Activated CD4-positive, alpha-beta T cell treated with anti-CD3 and anti-CD28 coated beads for 36 hours (primary cell): Measurements from ENCODE around the gene PGM2. TPM values are rescaled to one million over a fixed set of nuclear protein-coding genes. Genes with fewer than 3 reads are reported as not detected.
"Not testable (repeated sequence)": the region's sequence is repeated elsewhere in the genome, so short reads cannot be mapped to it uniquely, and the experiment has no call there.

ENCODE experiments used
- ATAC-seq: fragments of 200-7000 bp; cut with Tn5 transposase; one replicate; pipeline ENCODE4 v1.10.0; 2021; ENCODE audit warnings: mild to moderate bottlenecking, moderate library complexity
- CTCF ChIA-PET: fragments of 350-600 bp; sonication (Branson Sonifier 250); formaldehyde crosslinking; loops from one replicate; lab custom pipeline; 2021; ENCODE audit warnings: antibody characterized with exemption; lab: Charles Lee
- POLR2A ChIA-PET: fragments of 350-600 bp; sonication (Branson Sonifier 250); formaldehyde crosslinking; loops from one replicate; lab custom pipeline; 2021; ENCODE audit warnings: antibody characterized with exemption, inconsistent platforms; lab: Charles Lee
- DNase-seq: peaks from one replicate; pipeline ENCODE4 v3.0.0-alpha.2; 2020
- H3K27ac Mint-ChIP-seq: one replicate; pipeline ENCODE4 v1.8.0; 2021; ENCODE audit warnings: mixed read lengths
- H3K27me3 Mint-ChIP-seq: one replicate; pipeline ENCODE4 v1.8.0; 2021; ENCODE audit warnings: mixed read lengths
- H3K36me3 Mint-ChIP-seq: one replicate; pipeline ENCODE4 v1.8.0; 2021; ENCODE audit warnings: low read depth, mixed read lengths
- H3K4me1 Mint-ChIP-seq: one replicate; pipeline ENCODE4 v1.8.0; 2021; ENCODE audit warnings: mixed read lengths
- H3K4me3 Mint-ChIP-seq: one replicate; pipeline ENCODE4 v1.8.0; 2021; ENCODE audit warnings: mild to moderate bottlenecking, moderate library complexity, mixed read lengths
- H3K9me3 Mint-ChIP-seq: one replicate; pipeline ENCODE4 v1.8.0; 2021; ENCODE audit warnings: low read depth, mixed read lengths
- intact Hi-C, 2 experiments: fragments of 100-400 bp; cut with DNase I in 1 of 2; cut with micrococcal nuclease in 1 of 2; formaldehyde crosslinking; loops; one replicate each; pipeline versions ENCODE4 v1.14.2 to v1.15.1; 2022 to 2024; cut with DNase I, micrococcal nuclease
- total RNA-seq, 2 experiments: library from RNA; stranded (reverse); gene quantifications; one replicate each; pipeline ENCODE4 v1.2.3, GENCODE V29; 2021

Gene PGM2
- total RNA-seq, 2 experiments from 2014 or later, result 54.1 to 60.1 TPM

DNA sequence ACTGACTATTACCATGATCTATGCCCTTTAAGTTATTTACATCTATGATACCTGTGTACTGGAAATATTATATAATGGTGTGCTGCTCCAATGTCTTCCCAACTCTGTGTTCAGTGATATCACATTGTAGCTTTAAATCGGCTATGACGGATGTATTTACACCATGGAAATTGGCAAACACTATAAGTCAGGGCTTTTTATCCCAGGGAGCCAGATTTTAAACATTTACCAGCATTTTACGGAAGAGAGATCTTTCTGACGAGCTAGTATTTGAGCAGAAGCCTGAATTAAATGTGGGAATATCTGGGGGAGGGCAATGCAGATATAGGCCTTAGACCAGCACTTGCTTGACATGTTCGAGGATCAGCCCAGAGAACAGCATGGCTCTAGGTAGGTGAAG lies 7.7 kb upstream of the PGM2 start:
- CTCF ChIA-PET, result interaction anchor here (0.6 kb wide), 1 partner anchor 1134 kb away, joined by 3 read pairs; no protein-coding TSS in a partner anchor
- no peaks in the 10 kb centered on the region for H3K27me3 Mint-ChIP-seq

DNA sequence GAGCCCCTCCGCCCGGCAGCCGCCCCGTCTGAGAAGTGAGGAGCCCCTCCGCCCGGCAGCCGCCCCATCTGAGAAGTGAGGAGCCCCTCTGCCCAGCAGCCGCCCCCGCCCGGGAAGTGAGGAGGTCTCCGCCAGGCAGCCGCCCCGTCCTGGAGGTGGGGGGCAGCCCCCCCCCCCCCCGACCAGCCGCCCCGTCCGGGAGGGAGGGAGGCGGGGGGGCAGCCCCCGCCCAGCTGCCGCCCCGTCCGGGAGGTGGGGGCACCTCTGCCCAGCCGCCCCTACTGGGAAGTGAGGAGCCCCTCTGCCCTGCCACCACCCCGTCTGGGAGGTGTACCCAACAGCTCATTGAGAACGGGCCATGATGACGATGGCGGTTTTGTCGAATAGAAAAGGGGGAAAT lies 6.0 kb upstream of the PGM2 start:
- H3K36me3 Mint-ChIP-seq, H3K9me3 Mint-ChIP-seq, DNase-seq, CTCF ChIA-PET, ATAC-seq, H3K4me3 Mint-ChIP-seq, intact Hi-C loops, H3K27ac Mint-ChIP-seq, POLR2A ChIA-PET, H3K27me3 Mint-ChIP-seq: not testable (repeated sequence)
- H3K4me1 Mint-ChIP-seq, result peaks cover 27% of the 10 kb centered on the region

More for the DNA sequence above, 7.7 kb upstream of the PGM2 start:
- POLR2A ChIA-PET, result no interaction called here
- no peaks in the 10 kb centered on the region for H3K36me3 Mint-ChIP-seq
- peaks cover 23% of the 10 kb centered on the region for H3K4me1 Mint-ChIP-seq
- intact Hi-C loops, result no loop called here
- DNase-seq (no peak), ATAC-seq (no peak)
- no peak overlapping the region for H3K4me3 Mint-ChIP-seq
- H3K9me3 Mint-ChIP-seq, result peaks cover 3% of the 10 kb centered on the region
- no peak overlapping the region for H3K27ac Mint-ChIP-seq

DNA sequence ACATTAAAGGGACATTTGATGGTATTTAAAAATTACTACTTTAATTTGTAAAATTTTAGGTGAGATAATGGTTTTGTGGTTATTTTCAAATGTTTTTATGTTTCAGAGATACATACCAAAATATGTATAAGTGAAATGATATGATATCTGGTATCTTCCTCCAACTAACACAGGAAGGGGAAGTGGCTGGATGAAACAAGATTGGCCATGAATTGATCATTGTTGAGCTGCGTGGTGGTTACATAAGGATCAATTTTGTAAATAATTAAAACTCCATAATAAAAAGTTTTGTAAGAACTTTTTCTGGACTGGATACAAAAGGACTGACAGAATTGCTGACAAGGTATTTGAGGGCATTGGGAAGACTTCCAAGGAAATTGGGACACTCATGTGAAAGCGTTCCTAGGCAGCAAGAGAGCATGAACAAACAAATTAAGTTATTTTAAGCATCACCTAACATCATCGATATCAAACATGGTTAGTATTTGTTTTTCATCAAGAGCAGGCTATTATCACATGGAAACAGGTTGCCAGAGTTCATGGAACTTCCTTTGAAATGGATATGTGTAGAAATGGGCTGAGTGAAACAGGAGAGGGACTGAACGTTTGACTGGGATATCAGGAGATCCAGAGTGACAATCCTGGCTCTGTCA lies 4.4 kb upstream of the PGM2 start:
- ATAC-seq, result no peak
- no peak overlapping the region for H3K4me3 Mint-ChIP-seq
- no peak overlapping the region for H3K27ac Mint-ChIP-seq
- ChIA-PET POLR2A (no interaction called here), CTCF (no interaction called here)
- peaks cover 11% of the 10 kb centered on the region for H3K4me1 Mint-ChIP-seq
- H3K27me3 Mint-ChIP-seq, result no peaks in the 10 kb centered on the region
- DNase-seq, result no peak
- H3K9me3 Mint-ChIP-seq, result no peaks in the 10 kb centered on the region
- intact Hi-C loops, result no loop called here
- H3K36me3 Mint-ChIP-seq, result no peaks in the 10 kb centered on the region

DNA sequence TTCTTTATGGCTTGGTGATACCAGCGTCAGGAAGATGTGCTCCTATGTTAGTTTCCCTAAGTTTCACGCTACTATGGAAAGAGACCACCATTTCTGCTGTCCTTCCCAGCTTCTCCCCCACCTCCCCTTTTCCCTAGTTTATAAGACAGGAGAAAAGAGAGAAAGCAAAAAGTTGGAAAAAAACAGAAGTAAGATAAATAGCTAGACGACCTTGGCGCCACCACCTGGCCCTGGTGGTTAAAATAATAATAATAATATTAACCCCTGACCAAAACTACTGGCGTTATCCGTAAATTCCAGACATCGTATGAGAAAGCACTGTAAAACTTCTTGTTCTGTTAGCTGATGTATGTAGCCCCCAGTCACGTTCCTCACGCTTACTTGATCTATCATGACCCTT lies 985 bp upstream of the PGM2 start:
- H3K9me3 Mint-ChIP-seq, intact Hi-C loops, ATAC-seq, H3K27me3 Mint-ChIP-seq, DNase-seq, POLR2A ChIA-PET: not testable (repeated sequence)
- peaks cover 29% of the 10 kb centered on the region for H3K4me1 Mint-ChIP-seq
- peaks cover 17% of the 10 kb centered on the region for H3K36me3 Mint-ChIP-seq
- H3K4me3 Mint-ChIP-seq, result peak overlapping the region; percentile 97
- H3K27ac Mint-ChIP-seq, result peak overlapping the region; percentile 93
- CTCF ChIA-PET, result interaction anchor here (0.6 to 1.6 kb wide), 6 partner anchors 11 to 244 kb away, joined by 3 to 5 read pairs (median 3); no protein-coding TSS in a partner anchor

DNA sequence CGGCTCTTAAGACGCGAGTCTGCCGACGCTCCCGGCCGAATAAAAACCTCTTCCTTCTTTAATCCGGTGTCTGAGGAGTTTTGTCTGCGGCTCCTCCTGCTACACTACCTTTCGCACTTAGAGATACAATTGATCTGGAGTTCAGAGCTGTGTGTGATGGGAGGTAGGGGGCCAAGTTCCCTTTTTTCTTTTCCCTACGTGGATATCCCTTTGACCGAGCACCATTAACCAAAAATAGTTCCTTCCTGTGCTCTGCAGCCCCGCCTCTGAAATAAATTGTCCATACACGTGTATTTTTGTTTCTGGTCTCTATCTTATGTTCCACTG lies 555 bp upstream of the PGM2 start:
- ATAC-seq (peak; percentile 11), DNase-seq (peak; percentile 16)
- Mint-ChIP-seq H3K9me3 (no peaks in the 10 kb centered on the region), H3K36me3 (peaks cover 20% of the 10 kb centered on the region), H3K4me1 (peaks cover 29% of the 10 kb centered on the region), H3K27me3 (no peaks in the 10 kb centered on the region), H3K4me3 (peak overlapping the region; percentile 97), H3K27ac (peak overlapping the region; percentile 93)
- ChIA-PET POLR2A (interaction anchor here (1.0 kb wide), 1 partner anchor 66 kb away, joined by 4 read pairs; no protein-coding TSS in a partner anchor), CTCF (interaction anchor here (0.6 to 1.2 kb wide), 5 partner anchors 10 to 243 kb away, joined by 3 to 5 read pairs (median 3); no protein-coding TSS in a partner anchor)
- intact Hi-C loops, result loop anchor here (1.0 kb wide), 8 partner anchors 10 to 223 kb away; partner anchors contain the start of genes RELL1 (in 2 of the 2) and TBC1D1 (in 1 of the 2)

DNA sequence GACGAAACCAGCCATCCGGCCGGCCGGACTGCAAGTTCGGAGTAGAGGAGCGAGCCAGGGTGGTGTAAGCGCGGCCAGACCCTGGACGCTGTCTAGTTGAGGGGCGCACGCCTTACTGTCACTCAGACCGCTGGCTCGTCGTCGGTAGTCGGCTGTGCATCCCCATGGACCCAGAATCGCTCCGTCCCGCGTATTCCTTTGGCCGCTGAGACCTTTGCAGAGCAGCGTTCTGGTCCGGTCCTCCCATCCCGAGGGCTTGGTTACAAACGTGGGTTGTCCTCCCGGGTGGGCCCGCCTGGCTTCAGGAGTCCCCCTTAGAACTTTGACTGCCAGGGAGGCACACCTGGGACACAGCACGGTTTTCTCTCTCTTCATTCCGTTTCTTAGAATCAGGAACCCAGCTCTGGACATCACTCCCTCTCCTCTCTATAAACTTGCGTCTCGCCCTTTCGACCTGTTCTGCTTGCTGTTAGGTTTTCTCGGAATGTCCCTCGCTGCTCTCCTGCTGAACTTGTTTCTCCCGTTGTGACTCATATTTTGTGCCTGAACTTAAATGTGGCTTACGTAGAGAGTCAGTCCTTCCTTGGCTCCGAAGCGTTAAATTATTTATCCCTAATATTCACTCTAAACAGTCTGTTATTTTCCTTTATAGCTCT lies 672 bp downstream of the PGM2 start:
- Mint-ChIP-seq H3K27me3 (no peaks in the 10 kb centered on the region), H3K36me3 (peaks cover 32% of the 10 kb centered on the region), H3K4me3 (peak overlapping the region; percentile 97), H3K27ac (peak overlapping the region; percentile 93), H3K9me3 (no peaks in the 10 kb centered on the region), H3K4me1 (peaks cover 30% of the 10 kb centered on the region)
- POLR2A ChIA-PET, result interaction anchor here (1.0 kb wide), 1 partner anchor 65 kb away, joined by 4 read pairs; no protein-coding TSS in a partner anchor
- CTCF ChIA-PET, result interaction anchor here (0.7 kb wide), 3 partner anchors 10 to 1119 kb away, joined by 3 to 4 read pairs (median 3); no protein-coding TSS in a partner anchor
- peak; percentile 32 for DNase-seq
- peak; percentile 21 for ATAC-seq
- intact Hi-C loops, result no loop called here

DNA sequence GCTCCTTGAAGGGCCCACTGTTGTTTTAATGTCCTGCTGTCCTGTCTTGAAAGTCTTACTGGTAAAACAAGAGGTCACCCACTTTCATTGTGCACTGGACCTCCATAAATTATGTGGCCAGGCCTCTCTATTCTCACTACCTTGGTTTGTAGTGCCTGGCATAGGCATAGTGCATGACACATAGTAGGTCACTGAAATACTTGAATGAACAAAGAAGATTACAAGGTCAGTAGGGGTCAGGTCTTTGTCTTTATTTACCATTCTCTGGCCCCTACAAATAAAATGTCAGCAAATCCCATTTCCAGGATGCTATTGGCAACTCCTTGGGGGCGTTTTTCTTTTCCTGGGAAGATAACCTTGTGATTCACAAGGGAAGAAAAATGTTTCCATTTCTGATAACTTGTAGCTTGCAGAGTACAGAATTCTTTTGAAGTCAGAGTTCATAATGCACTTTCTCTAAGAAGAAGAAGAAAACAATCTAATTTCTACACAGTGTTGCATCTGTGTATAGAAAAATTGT lies 1.4 kb downstream of the PGM2 start:
- Mint-ChIP-seq H3K4me1 (peaks cover 27% of the 10 kb centered on the region), H3K4me3 (peak overlapping the region; percentile 97), H3K9me3 (no peaks in the 10 kb centered on the region), H3K27ac (no peak overlapping the region), H3K27me3 (no peaks in the 10 kb centered on the region), H3K36me3 (peaks cover 34% of the 10 kb centered on the region)
- CTCF ChIA-PET, result interaction anchor here (0.7 to 0.9 kb wide), 3 partner anchors 10 to 696 kb away, joined by 3 read pairs; no protein-coding TSS in a partner anchor
- POLR2A ChIA-PET, result no interaction called here
- ATAC-seq (no peak), DNase-seq (no peak)
- intact Hi-C loops, result no loop called here

DNA sequence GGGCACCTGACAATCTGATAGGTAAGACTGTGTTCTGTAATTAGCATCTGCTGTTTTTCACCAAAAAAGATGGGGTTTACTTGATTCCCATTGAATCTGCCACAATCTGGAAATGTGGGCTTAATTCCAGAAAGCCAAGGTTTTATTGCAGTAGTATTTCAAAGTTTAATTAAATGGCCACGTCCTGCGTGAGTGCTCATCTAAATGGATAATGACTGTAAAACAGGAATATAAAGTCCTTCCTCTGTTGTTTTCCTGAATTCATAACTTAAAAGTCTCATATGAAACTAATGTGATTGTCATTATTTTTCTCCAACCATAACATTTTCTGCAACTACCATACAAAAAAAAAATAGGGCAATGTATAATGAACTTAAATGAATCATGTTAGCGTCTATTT lies 2.4 kb downstream of the PGM2 start:
- intact Hi-C loops, result no loop called here
- CTCF ChIA-PET, result no interaction called here
- Mint-ChIP-seq H3K27ac (no peak overlapping the region), H3K27me3 (no peaks in the 10 kb centered on the region), H3K9me3 (no peaks in the 10 kb centered on the region), H3K4me3 (no peak overlapping the region), H3K4me1 (peaks cover 27% of the 10 kb centered on the region), H3K36me3 (peaks cover 34% of the 10 kb centered on the region)
- POLR2A ChIA-PET, result no interaction called here
- DNase-seq (no peak), ATAC-seq (no peak)

DNA sequence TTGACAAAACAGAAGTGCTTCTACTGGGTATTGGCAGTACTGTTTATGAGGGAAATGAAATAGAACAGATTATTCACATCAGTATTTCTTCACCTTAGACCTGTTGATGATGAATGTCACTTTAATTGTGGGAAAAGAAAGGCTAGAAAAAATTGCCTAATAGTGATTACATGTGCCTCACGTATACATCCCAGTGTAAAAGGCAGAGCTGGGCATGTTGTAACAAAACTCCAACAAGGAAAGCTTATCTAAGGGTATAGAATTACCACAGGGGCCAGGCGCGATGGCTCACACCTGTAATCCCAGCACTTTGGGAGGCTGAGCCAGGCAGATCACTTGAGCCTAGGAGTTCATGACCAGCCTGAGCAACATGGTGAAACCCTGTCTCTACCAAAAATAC lies 4.2 kb downstream of the PGM2 start:
- Mint-ChIP-seq H3K36me3 (peaks cover 40% of the 10 kb centered on the region), H3K27me3 (no peaks in the 10 kb centered on the region), H3K4me3 (no peak overlapping the region), H3K9me3 (no peaks in the 10 kb centered on the region), H3K4me1 (peaks cover 26% of the 10 kb centered on the region), H3K27ac (no peak overlapping the region)
- no peak for DNase-seq
- ChIA-PET CTCF (no interaction called here), POLR2A (no interaction called here)
- intact Hi-C loops, result no loop called here
- no peak for ATAC-seq

DNA sequence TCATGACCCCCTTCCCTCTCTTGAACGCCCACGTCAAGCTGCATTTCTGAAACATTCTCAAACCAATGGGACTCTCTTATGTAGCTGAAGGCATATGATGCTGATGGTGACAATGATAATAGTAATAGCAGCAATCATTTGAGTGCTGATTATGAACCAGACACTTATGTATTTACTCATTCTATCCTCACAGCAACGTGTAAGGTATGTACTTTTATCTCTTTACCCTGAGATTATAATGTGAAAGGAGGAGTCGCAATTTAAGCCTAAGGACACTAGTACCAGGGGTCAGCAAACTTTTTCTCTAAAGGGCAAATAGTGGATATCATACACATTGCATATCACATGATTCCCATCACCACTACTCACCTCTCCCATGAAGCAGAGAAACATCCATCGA lies 8.5 kb downstream of the PGM2 start:
- ChIA-PET CTCF (interaction anchor here (1.0 kb wide), 1 partner anchor 232 kb away, joined by 4 read pairs; no protein-coding TSS in a partner anchor), POLR2A (no interaction called here)
- no peaks in the 10 kb centered on the region for H3K9me3 Mint-ChIP-seq
- H3K27me3 Mint-ChIP-seq, result no peaks in the 10 kb centered on the region
- no peak for DNase-seq
- H3K4me1 Mint-ChIP-seq, result peaks cover 34% of the 10 kb centered on the region
- no peak overlapping the region for H3K4me3 Mint-ChIP-seq
- intact Hi-C loops, result no loop called here
- H3K36me3 Mint-ChIP-seq, result peaks cover 59% of the 10 kb centered on the region
- ATAC-seq, result no peak
- no peak overlapping the region for H3K27ac Mint-ChIP-seq

DNA sequence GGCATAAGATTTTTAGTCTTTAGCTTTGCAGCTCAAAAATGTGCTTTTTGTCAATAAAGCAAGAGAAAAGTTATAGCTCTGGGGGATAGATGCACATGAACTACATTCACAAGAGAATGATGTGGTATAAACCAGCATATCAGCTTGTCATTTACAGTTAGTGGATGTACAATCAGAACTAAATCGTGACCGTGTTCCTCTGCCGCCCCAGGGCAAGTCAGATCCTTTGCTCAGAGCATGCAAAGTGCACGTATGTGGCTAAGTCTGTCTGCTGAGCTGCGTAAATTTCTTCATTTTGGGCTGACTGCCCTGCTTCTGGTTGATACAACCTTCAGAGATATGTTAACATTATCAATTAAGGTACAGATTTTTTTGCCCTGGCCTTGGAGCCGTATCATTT lies 9.3 kb downstream of the PGM2 start:
- no peak for ATAC-seq
- no peak overlapping the region for H3K27ac Mint-ChIP-seq

More for the DNA sequence above, 9.3 kb downstream of the PGM2 start:
- Mint-ChIP-seq H3K27me3 (no peaks in the 10 kb centered on the region), H3K36me3 (peaks cover 57% of the 10 kb centered on the region), H3K4me1 (peaks cover 34% of the 10 kb centered on the region), H3K4me3 (no peak overlapping the region), H3K9me3 (no peaks in the 10 kb centered on the region)
- POLR2A ChIA-PET, result no interaction called here
- intact Hi-C loops, result no loop called here
- CTCF ChIA-PET, result interaction anchor here (0.7 to 1.0 kb wide), 3 partner anchors 10 to 838 kb away, joined by 3 to 5 read pairs (median 4); partner anchors contain the start of gene PGM2
- no peak for DNase-seq
